Sigmoid colon (tissue), 7 donors: ENCODE results near the gene ADD2. TPM values are rescaled to one million over a fixed set of nuclear protein-coding genes. Genes with fewer than 3 reads are reported as not detected.

ENCODE experiments used
- DNase-seq: peaks from one replicate; pipeline ENCODE4 v3.0.0-alpha.2; 2019
- H3K27ac ChIP-seq, 4 donors: fragments of 200-600 bp; sonication (generic); one replicate each; pipeline ENCODE4 v1.5.1; 2016 to 2019; ENCODE audit warnings: mild to moderate bottlenecking in 1 of 4
- H3K27me3 ChIP-seq, 3 donors: fragments of 200-600 bp; sonication (generic); one replicate each; pipeline ENCODE4 v1.5.1; 2019; ENCODE audit warnings: mild to moderate bottlenecking in 1 of 3
- H3K36me3 ChIP-seq, 4 donors: fragments of 200-600 bp; sonication (generic); one replicate each; pipeline ENCODE4 v1.5.1; 2016 to 2019
- H3K4me1 ChIP-seq, 4 donors: fragments of 200-600 bp; sonication (generic); one replicate each; pipeline ENCODE4 v1.5.1; 2017 to 2019
- H3K4me3 ChIP-seq, 4 donors: fragments of 200-600 bp; sonication (generic); one replicate each; pipeline ENCODE4 v1.5.1; 2017 to 2019; ENCODE audit warnings: mild to moderate bottlenecking in 2 of 4, moderate library complexity in 1 of 4
- H3K9me3 ChIP-seq, 4 donors: fragments of 200-600 bp in 3 of 4; sonication (generic) in 3 of 4; one replicate each; pipeline versions ENCODE4 v1.5.1 to v1.6.1; 2013 to 2019
- CTCF ChIP-seq, 4 experiments: fragments of 450-650 bp in 3 of 4; fragments of 200-600 bp in 1 of 4; IDR thresholded peaks; one replicate each; pipeline ENCODE4 v1.5.1; 2016 to 2019; ENCODE audit warnings: antibody characterized with exemption in 4 of 4, mild to moderate bottlenecking in 3 of 4, moderate library complexity in 2 of 4
- EP300 ChIP-seq, 4 donors: sonication (generic); formaldehyde crosslinking; IDR thresholded peaks; one replicate each; pipeline ENCODE4 v1.6.1; 2017; ENCODE audit warnings: antibody characterized with exemption in 4 of 4
- POLR2A ChIP-seq, 2 donors: fragments of 450-650 bp; IDR thresholded peaks; one replicate each; pipeline ENCODE4 v1.6.1; 2016; ENCODE audit warnings: antibody characterized with exemption in 2 of 2, mild to moderate bottlenecking in 2 of 2, moderate library complexity in 2 of 2
- POLR2AphosphoS5 ChIP-seq, 4 donors: sonication (generic); formaldehyde crosslinking; IDR thresholded peaks; one replicate each; pipeline ENCODE4 v1.6.1; 2017; ENCODE audit warnings: antibody characterized with exemption in 4 of 4
- WGBS, 2 donors: extraction: QIAGEN DNeasy Blood & Tissue Kit; methylation state at CpG; one replicate each; pipeline ENCODE4 v1.1.7; 2013; 5-methylcytosine and 5-hydroxymethylcytosine counted together
- intact Hi-C: fragments of 100-400 bp; cut with DNase I; formaldehyde crosslinking; loops from one replicate; pipeline ENCODE4 v1.15.1; 2023
- polyA plus RNA-seq, 3 donors: library from polyadenylated mRNA; stranded (reverse); fragments of 200-250 nt; gene quantifications; one replicate each; pipeline ENCODE4 v1.2.3, GENCODE V29; 2013
- total RNA-seq, 4 donors: library from RNA; depleted of rRNA; stranded (reverse); fragments of >200 nt; gene quantifications; one replicate each; pipeline ENCODE4 v1.1.0, GENCODE V29; 2016
- donor health status: healthy with polysubstance abuse.
- donor health status: Bipolar disorder and iron deficiency.
- donor health status: healthy.

ADD2 gene
- total and polyA plus RNA-seq, 7 donors = under 0.01 to 5.8 (median 3.2) TPM; not detected in 1

GRCh38 chr2:70807828-70808118 lies 39.8 kb upstream of the ADD2 start:
- Histone ChIP-seq H3K36me3 (no peaks in the 10 kb centered on the region), H3K9me3 (no peaks in the 10 kb centered on the region), H3K4me1 (no peaks in the 10 kb centered on the region), H3K4me3 (no peak overlapping the region), H3K27ac (no peak overlapping the region), H3K27me3 (no peaks in the 10 kb centered on the region)
- no peak for TF ChIP-seq CTCF (IDR thresholded peaks at IDR 0.05)
- intact Hi-C loops = no loop called here
- no peak for DNase-seq
- WGBS, 2 donors = 87 to 91% methylated on average over 4 of the region's 4 CpGs

- intact Hi-C loops = no loop called here
- no peak for TF ChIP-seq POLR2A (IDR thresholded peaks at IDR 0.05)
- no peak for TF ChIP-seq EP300 (IDR thresholded peaks at IDR 0.05)
- TF ChIP-seq POLR2AphosphoS5 (IDR thresholded peaks at IDR 0.05) = no peak
- TF ChIP-seq CTCF (IDR thresholded peaks at IDR 0.05) = no peak
- no peak for DNase-seq
These were observed 39.3 kb upstream of the ADD2 start for GRCh38 chr2:70807102-70807827.

GRCh38 chr2:70806620-70807019 lies 38.6 kb upstream of the ADD2 start:
- Histone ChIP-seq H3K9me3 (no peaks in the 10 kb centered on the region), H3K36me3 (no peaks in the 10 kb centered on the region), H3K27me3 (peaks cover 0 to under 1% (median 0%) of the 10 kb centered on the region in 3 donors), H3K4me1 (no peaks in the 10 kb centered on the region), H3K4me3 (no peak overlapping the region), H3K27ac (no peak overlapping the region)
- no peak for DNase-seq
- WGBS, 2 donors = 38 to 68% methylated on average over 6 of the region's 6 CpGs
- TF ChIP-seq POLR2A (IDR thresholded peaks at IDR 0.05) = no peak
- no peak for TF ChIP-seq POLR2AphosphoS5 (IDR thresholded peaks at IDR 0.05)
- TF ChIP-seq EP300 (IDR thresholded peaks at IDR 0.05) = no peak
- no peak for TF ChIP-seq CTCF (IDR thresholded peaks at IDR 0.05)
- intact Hi-C loops = no loop called here

More at GRCh38 chr2:70807102-70807827, 39.3 kb upstream of the ADD2 start:
- Histone ChIP-seq H3K4me3 (no peak overlapping the region), H3K27ac (no peak overlapping the region), H3K4me1 (no peaks in the 10 kb centered on the region), H3K27me3 (no peaks in the 10 kb centered on the region), H3K36me3 (no peaks in the 10 kb centered on the region), H3K9me3 (no peaks in the 10 kb centered on the region)
- WGBS, 2 donors = 68 to 89% methylated on average over 6 of the region's 6 CpGs

- TF ChIP-seq CTCF (IDR thresholded peaks at IDR 0.05) = no peak
- no peak for TF ChIP-seq EP300 (IDR thresholded peaks at IDR 0.05)
- no peak for TF ChIP-seq POLR2A (IDR thresholded peaks at IDR 0.05)
- no peak for TF ChIP-seq POLR2AphosphoS5 (IDR thresholded peaks at IDR 0.05)
- WGBS, 2 donors = 66 to 69% methylated on average over 5 of the region's 5 CpGs
- Histone ChIP-seq H3K27ac (no peak overlapping the region), H3K9me3 (no peaks in the 10 kb centered on the region), H3K36me3 (no peaks in the 10 kb centered on the region), H3K27me3 (peaks cover 0 to 3% (median 0%) of the 10 kb centered on the region in 3 donors), H3K4me3 (no peak overlapping the region), H3K4me1 (no peaks in the 10 kb centered on the region)
- intact Hi-C loops = no loop called here
- DNase-seq = no peak
These were observed 38.0 kb upstream of the ADD2 start for GRCh38 chr2:70806013-70806412.
